IMR-90 (cell line): ENCODE data around the gene ZNF337. TPM values are rescaled to one million over a fixed set of nuclear protein-coding genes. Genes with fewer than 3 reads are reported as not detected.

Experiments
- ATAC-seq: fragments of 200-7000 bp; cut with Tn5 transposase; 2 replicates; pipeline ENCODE4 v1.9.1; 2020; ENCODE audit warnings: low read depth, mild to moderate bottlenecking, moderate library complexity
- BruUV-seq: library from RNA; stranded (reverse); fragments of 400-500 nt; replicated peaks from 2 replicates; lab custom pipeline; 2021; lab: Mats Ljungman, UMichigan
- CTCF ChIA-PET: fragments of 300-600 bp; formaldehyde crosslinking; extraction: SDS; loops from one replicate; lab custom pipeline; 2021; ENCODE audit warnings: antibody characterized with exemption; lab: Yijun Ruan, JAX
- POLR2A ChIA-PET: fragments of 300-600 bp; sonication (Branson Sonifier 250); formaldehyde crosslinking; loops from one replicate; lab custom pipeline; 2022; ENCODE audit warnings: antibody characterized with exemption; ENCODE audit not compliant: unreplicated experiment; lab: Charles Lee
- DNase-seq: peaks from one replicate; pipeline ENCODE4 v3.0.0; 2013
- H2AFZ ChIP-seq: replicated peaks from 2 replicates; pipeline ENCODE3; 2013; ENCODE audit warnings: low read length, mild to moderate bottlenecking; ENCODE audit not compliant: poor library complexity
- H2AK5ac ChIP-seq: 2 replicates; pipeline ENCODE4 v1.6.1; 2013; ENCODE audit warnings: low read depth, low read length, inconsistent platforms
- H2AK9ac ChIP-seq: replicated peaks from 2 replicates; pipeline ENCODE3; 2013; ENCODE audit warnings: mild to moderate bottlenecking, low read depth, low read length, moderate library complexity; ENCODE audit not compliant: poor library complexity
- H2BK120ac ChIP-seq: 2 replicates; pipeline ENCODE4 v1.6.1; 2013; ENCODE audit warnings: low read depth, low read length, inconsistent platforms
- H2BK15ac ChIP-seq: 3 replicates; pipeline ENCODE4 v1.6.1; 2013; ENCODE audit warnings: low read depth, low read length, inconsistent platforms
- H2BK20ac ChIP-seq: 2 replicates; pipeline ENCODE4 v1.6.1; 2013; ENCODE audit warnings: low read depth, mild to moderate bottlenecking, inconsistent platforms, low read length, moderate library complexity
- H2BK5ac ChIP-seq: 2 replicates; pipeline ENCODE4 v1.6.1; 2013; ENCODE audit warnings: mild to moderate bottlenecking, low read depth, low read length, inconsistent platforms; ENCODE audit not compliant: poor library complexity, severe bottlenecking
- H3K14ac ChIP-seq: replicated peaks from 2 replicates; pipeline ENCODE4 v1.6.1; 2013; ENCODE audit warnings: low read depth, low read length, inconsistent platforms
- H3K18ac ChIP-seq: 2 replicates; pipeline ENCODE4 v1.6.1; 2013; ENCODE audit warnings: low read depth, low read length, control low read depth
- H3K23ac ChIP-seq: 2 replicates; pipeline ENCODE4 v1.6.1; 2013; ENCODE audit warnings: low read depth, low read length, inconsistent platforms
- H3K27ac ChIP-seq: 2 replicates; pipeline ENCODE4 v1.5.1; 2013; ENCODE audit warnings: mild to moderate bottlenecking, control low read depth, low read length; ENCODE audit not compliant: insufficient read depth
- H3K27me3 ChIP-seq: 2 replicates; pipeline ENCODE4 v1.6.1; 2013; ENCODE audit warnings: low read length; ENCODE audit not compliant: control insufficient read depth, insufficient read depth
- H3K36me3 ChIP-seq: 2 replicates; pipeline ENCODE4 v1.6.1; 2013; ENCODE audit warnings: low read length, mixed read lengths; ENCODE audit not compliant: control insufficient read depth, insufficient read depth
- H3K4ac ChIP-seq: 2 replicates; pipeline ENCODE4 v1.6.1; 2013; ENCODE audit warnings: low read depth, low read length, inconsistent platforms
- H3K4me1 ChIP-seq: 2 replicates; pipeline ENCODE4 v1.6.1; 2013; ENCODE audit warnings: low read length, mixed read lengths; ENCODE audit not compliant: control insufficient read depth, insufficient read depth
- H3K4me2 ChIP-seq: 2 replicates; pipeline ENCODE4 v1.6.1; 2013; ENCODE audit warnings: low read depth, mild to moderate bottlenecking, control low read depth, low read length, moderate library complexity
- H3K4me3 ChIP-seq: 2 replicates; pipeline ENCODE4 v1.5.1; 2013; ENCODE audit warnings: low read depth, mild to moderate bottlenecking, control low read depth, low read length, moderate library complexity; ENCODE audit not compliant: insufficient read depth
- H3K56ac ChIP-seq: 2 replicates; pipeline ENCODE4 v1.6.1; 2013; ENCODE audit warnings: low read length, inconsistent platforms; ENCODE audit not compliant: insufficient read depth; ENCODE audit errors: extremely low read depth
- H3K79me1 ChIP-seq, 2 experiments: 2 replicates each; pipeline ENCODE4 v1.6.1; 2013; ENCODE audit warnings: low read length in 2 of 2, inconsistent platforms in 1 of 2, low read depth in 1 of 2
- H3K9ac ChIP-seq: 2 replicates; pipeline ENCODE4 v1.6.1; 2013; ENCODE audit warnings: low read depth, low read length, control low read depth
- H3K9me1 ChIP-seq: 2 replicates; pipeline ENCODE4 v1.6.1; 2013; ENCODE audit warnings: low read length, inconsistent platforms; ENCODE audit not compliant: insufficient read depth
- H3K9me3 ChIP-seq: 2 replicates; pipeline ENCODE4 v1.6.1; 2013; ENCODE audit warnings: low read length; ENCODE audit not compliant: control insufficient read depth, insufficient read depth
- H4K20me1 ChIP-seq: 2 replicates; pipeline ENCODE4 v1.6.1; 2013; ENCODE audit warnings: low read length, inconsistent platforms; ENCODE audit not compliant: insufficient read depth
- H4K5ac ChIP-seq: 2 replicates; pipeline ENCODE4 v1.6.1; 2013; ENCODE audit warnings: mild to moderate bottlenecking, low read depth, low read length, control low read depth
- H4K8ac ChIP-seq, 2 experiments: 2 replicates each; pipeline ENCODE4 v1.6.1; 2013; ENCODE audit warnings: low read depth in 2 of 2, low read length in 2 of 2, control low read depth in 1 of 2, inconsistent platforms in 1 of 2
- H4K91ac ChIP-seq: 2 replicates; pipeline ENCODE4 v1.6.1; 2013; ENCODE audit warnings: low read depth, low read length, inconsistent platforms; ENCODE audit not compliant: insufficient read depth
- CEBPB ChIP-seq: IDR thresholded peaks from 2 replicates; pipeline ENCODE4 v1.6.1; 2012; ENCODE audit warnings: low read depth, low read length, improper control_type of control experiment
- CHD1 ChIP-seq: IDR thresholded peaks from 2 replicates; pipeline ENCODE4 v1.6.1; 2012; ENCODE audit warnings: low read depth, low read length, improper control_type of control experiment
- FOS ChIP-seq: fragments of 150-350 bp; IDR thresholded peaks from 2 replicates; pipeline ENCODE4 v1.6.1; 2016; ENCODE audit warnings: low read depth, low read length
- POLR2A ChIP-seq: IDR thresholded peaks from 2 replicates; pipeline ENCODE4 v1.6.1; 2012; ENCODE audit warnings: mild to moderate bottlenecking, low read depth, low read length
- WGBS, 2 experiments: methylation state at CpG; one replicate each; pipeline versions ENCODE4 v1.1.5 to v1.1.7; 2013; ENCODE audit warnings: missing lambda C conversion rate in 2 of 2; ENCODE audit not compliant: insufficient read length in 1 of 2; ENCODE audit errors: extremely low coverage in 2 of 2; 5-methylcytosine and 5-hydroxymethylcytosine counted together
- dilution Hi-C: fragments of 300-500 bp; cut with HindIII; formaldehyde crosslinking; loops from one replicate; pipeline ENCODE4 v1.14.3; 2018; ENCODE audit warnings: low sequenced_read_pairs; ENCODE audit not compliant: unreplicated experiment
- in situ Hi-C: fragments of 300-500 bp; cut with MboI; formaldehyde crosslinking; loops from 3 replicates; pipeline ENCODE4 v1.14.3; 2019; ENCODE audit warnings: low sequenced_read_pairs, inconsistent platforms, mixed read lengths
- intact Hi-C: fragments of 100-400 bp; cut with micrococcal nuclease; formaldehyde crosslinking; loops from 2 replicates; pipeline ENCODE4 v1.10.0; 2022
- polyA plus RNA-seq, 3 experiments: library from polyadenylated mRNA; depleted of rRNA; stranded (reverse); fragments of >200 nt; gene quantifications; 2 replicates each; pipeline ENCODE4 v1.2.3, GENCODE V29; 2012; ENCODE audit warnings: low replicate concordance in 1 of 3
- total RNA-seq: library from RNA; depleted of rRNA; stranded (reverse); fragments of >200 nt; gene quantifications from 2 replicates; pipeline ENCODE4 v1.2.3, GENCODE V29; 2012

Gene ZNF337
- total and polyA plus RNA-seq, 2 of the 4 experiments (the other 2 are of a cell fraction) = 10.4 to 16.5 TPM

DNA sequence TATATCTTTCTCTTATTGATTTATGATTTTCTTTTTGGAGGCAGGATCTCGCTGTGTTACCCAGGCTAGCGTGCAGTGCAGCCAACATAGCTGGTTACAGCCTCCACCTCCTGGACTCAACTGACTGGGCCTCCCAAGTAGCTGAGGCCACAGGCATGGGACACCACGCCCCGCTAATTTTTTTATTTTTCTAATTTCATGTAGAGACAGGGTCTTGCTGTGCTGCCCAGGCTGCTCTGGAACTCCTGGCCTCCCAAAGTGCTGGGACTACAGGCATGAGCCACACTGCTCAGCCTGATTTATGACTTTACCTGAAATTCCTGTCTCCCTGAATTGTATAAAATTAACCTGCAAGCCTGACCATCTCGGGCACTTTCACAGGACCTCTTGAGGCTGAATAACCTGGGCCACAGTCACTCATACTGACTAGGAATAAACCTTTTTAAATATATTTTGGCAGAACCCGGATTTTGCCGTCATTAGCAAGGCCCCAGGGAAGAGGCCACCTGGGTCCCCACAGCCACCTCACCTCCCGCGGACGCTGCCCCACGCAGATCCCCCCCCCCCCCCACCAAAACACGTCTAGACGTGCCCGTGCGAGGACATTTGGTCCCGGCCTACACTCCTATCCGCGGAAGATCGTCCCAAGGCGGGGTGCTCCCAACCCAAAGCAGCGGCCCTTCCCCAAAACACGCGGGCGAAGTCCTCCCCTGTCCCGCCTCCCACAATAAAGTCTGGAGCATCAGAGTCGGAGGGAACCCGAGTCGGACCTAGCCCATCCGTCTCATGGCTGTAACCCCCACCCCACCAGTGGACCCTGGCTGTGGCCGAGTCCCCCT is 902 bp downstream of the ZNF337 start:
- H2BK20ac ChIP-seq = no peak overlapping the region
- peak; percentile 8 for ATAC-seq
- WGBS, 2 experiments = 92% methylated on average over 2 of the region's 30 CpGs; no CpG with 5 or more reads in 1 of the 2 experiments
- intact Hi-C loops (no loop called here), dilution Hi-C loops (no loop called here), in situ Hi-C loops (loop anchor here (25.0 kb wide), 3 partner anchors 292 to 708 kb away; partner anchors contain the start of gene APMAP)
- H3K4me2 ChIP-seq = peak overlapping the region; percentile 89
- peak overlapping the region; percentile 66; the same call in 1 of the 2 replicates for H2AK5ac ChIP-seq
- H3K23ac ChIP-seq = peak overlapping the region; percentile 81
- H3K4me3 ChIP-seq = peak overlapping the region; percentile 61
- H2BK120ac ChIP-seq = peak overlapping the region; percentile 46; the same call in 1 of the 2 replicates
- H2AK9ac ChIP-seq = peak overlapping the region; percentile 98
- peak overlapping the region; percentile 66 for H3K56ac ChIP-seq
- peak overlapping the region; percentile 69 for H3K27ac ChIP-seq
- DNase-seq = no peak
- peaks cover 35 to 36% of the 10 kb centered on the region in 2 experiments for H3K79me1 ChIP-seq
- CTCF ChIA-PET = no interaction called here
- H4K91ac ChIP-seq = peak overlapping the region; percentile 86
- H3K9me1 ChIP-seq = peaks cover 6% of the 10 kb centered on the region; the same call in 1 of the 2 replicates
- no peaks in the 10 kb centered on the region for H3K9me3 ChIP-seq
- H2BK15ac ChIP-seq = no peak overlapping the region
- H2AFZ ChIP-seq = peak overlapping the region; percentile 99
- POLR2A ChIA-PET = no interaction called here
- H4K8ac ChIP-seq = peak overlapping the region; percentile 79 to 83
- H3K27me3 ChIP-seq = no peaks in the 10 kb centered on the region
- H3K36me3 ChIP-seq = peaks cover 5% of the 10 kb centered on the region
- no peak for TF ChIP-seq CEBPB
- TF ChIP-seq CHD1 = 0 out of 2 replicates have a peak, but pooled peaks have one; percentile 5
- no peak for TF ChIP-seq FOS
- TF ChIP-seq POLR2A = no peak
- peak overlapping the region; percentile 87 for H3K14ac ChIP-seq
- no peaks in the 10 kb centered on the region for H4K20me1 ChIP-seq
- no TSS peak for BruUV-seq
- H2BK5ac ChIP-seq = peak overlapping the region; percentile 81
- peak overlapping the region; percentile 81 for H3K9ac ChIP-seq
- peak overlapping the region; percentile 90 for H3K4ac ChIP-seq
- peak overlapping the region; percentile 71 for H4K5ac ChIP-seq
- peaks cover 5% of the 10 kb centered on the region for H3K4me1 ChIP-seq
- H3K18ac ChIP-seq = peak overlapping the region; percentile 24; the same call in 1 of the 2 replicates
